ENCODE measurements around the gene DLGAP3.
A peak's percentile ranks its signal among the peaks of the same experiment; 100 is the strongest.

The DLGAP3 gene

GRCh38 chr1:34896612-34897011, 32.8 kb downstream of the DLGAP3 start:
- no peak overlapping the region for H3K4me2 ChIP-seq (ENCODE audit: low read length)
- H4K12ac ChIP-seq (ENCODE audit: low read depth, low read length), result no peak overlapping the region
- no peak overlapping the region for H3K14ac ChIP-seq (ENCODE audit: low read length)
- no peak overlapping the region for H4K91ac ChIP-seq (ENCODE audit: low read depth, low read length)
- no peak overlapping the region for H2AK5ac ChIP-seq (ENCODE audit: low read length)
- whole genome bisulfite sequencing (ENCODE audit: extremely low coverage, insufficient coverage, insufficient read length), result no CpG with 5 or more reads among the region's 1 CpG
- H3K9ac ChIP-seq (ENCODE audit: low read length), result no peak overlapping the region
- H3K23ac ChIP-seq (ENCODE audit: low read length), result no peak overlapping the region
- H2BK120ac ChIP-seq (ENCODE audit: insufficient read depth, low read length, poor library complexity), result no peak overlapping the region
- H3K18ac ChIP-seq (ENCODE audit: low read length), result no peak overlapping the region
- peak in 1 of 2 donors; percentile 14 for DNase-seq
- H3K79me2 ChIP-seq (ENCODE audit: control insufficient read depth, insufficient read depth, low read length, poor library complexity), result no peaks in the 10 kb centered on the region
- H3K4me3 ChIP-seq (ENCODE audit: low read depth, low read length), result no peak overlapping the region
- H3K4me1 ChIP-seq (ENCODE audit: control insufficient read depth in 1 of 2, insufficient read depth in 2 of 2, low read length in 2 of 2), result no peaks in the 10 kb centered on the region
- H2BK12ac ChIP-seq (ENCODE audit: low read length), result no peak overlapping the region
- H3K4ac ChIP-seq (ENCODE audit: low read depth, low read length), result no peak overlapping the region
- H3K79me1 ChIP-seq (ENCODE audit: low read length), result no peaks in the 10 kb centered on the region
- no peak overlapping the region for H2BK5ac ChIP-seq (ENCODE audit: low read depth, low read length, poor library complexity)
- no peaks in the 10 kb centered on the region for H3K27me3 ChIP-seq (ENCODE audit: insufficient read depth, low read length)
- H2AFZ ChIP-seq (ENCODE audit: insufficient read depth, low read length, poor library complexity), result no peak overlapping the region
- H3K27ac ChIP-seq (ENCODE audit: low read depth, low read length), result no peak overlapping the region
- H3K9me3 ChIP-seq (ENCODE audit: insufficient read depth, low read depth, low read length), result no peaks in the 10 kb centered on the region
- H3K36me3 ChIP-seq (ENCODE audit: control insufficient read depth in 1 of 2, insufficient read depth in 2 of 2, low read length in 2 of 2), result no peaks in the 10 kb centered on the region
- H4K8ac ChIP-seq (ENCODE audit: low read depth, low read length), result no peak overlapping the region

DNA sequence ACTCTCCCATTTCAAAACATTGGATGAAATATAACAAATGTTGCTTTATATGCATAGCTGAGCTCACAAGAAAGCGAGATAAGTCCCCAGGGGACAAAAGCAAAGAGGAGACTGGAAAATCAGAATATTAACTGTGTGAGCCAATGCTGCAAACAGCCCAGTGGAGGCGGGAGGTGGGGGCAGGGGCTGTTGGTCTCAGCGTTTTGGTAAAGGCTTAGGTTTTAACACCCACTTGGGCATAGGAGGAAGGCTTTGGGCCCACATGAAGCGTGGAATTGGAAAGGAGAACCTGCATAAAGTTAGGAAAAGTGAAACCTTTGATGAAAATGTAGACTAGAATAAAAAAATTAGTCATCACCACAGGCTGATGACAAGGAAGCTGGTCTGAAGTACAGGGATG, 39.7 kb downstream of the DLGAP3 start:
- no peak overlapping the region for H3K4ac ChIP-seq (ENCODE audit: low read depth, low read length)
- H4K91ac ChIP-seq (ENCODE audit: low read depth, low read length), result no peak overlapping the region
- no peaks in the 10 kb centered on the region for H3K79me1 ChIP-seq (ENCODE audit: low read length)
- peaks cover 2 to 7% of the 10 kb centered on the region in 2 experiments for H3K4me1 ChIP-seq (ENCODE audit: control insufficient read depth in 1 of 2, insufficient read depth in 2 of 2, low read length in 2 of 2)
- WGBS (ENCODE audit: extremely low coverage, insufficient coverage, insufficient read length), result no CpG with 5 or more reads among the region's 4 CpGs
- no peak overlapping the region for H4K8ac ChIP-seq (ENCODE audit: low read depth, low read length)
- H3K27ac ChIP-seq (ENCODE audit: low read depth, low read length), result no peak overlapping the region
- H3K4me2 ChIP-seq (ENCODE audit: low read length), result no peak overlapping the region
- peaks cover 4% of the 10 kb centered on the region for H3K9me3 ChIP-seq (ENCODE audit: insufficient read depth, low read depth, low read length)
- DNase-seq, result no peak
- H2AFZ ChIP-seq (ENCODE audit: insufficient read depth, low read length, poor library complexity), result no peak overlapping the region
- H3K4me3 ChIP-seq (ENCODE audit: low read depth, low read length), result no peak overlapping the region
- no peak overlapping the region for H2BK5ac ChIP-seq (ENCODE audit: low read depth, low read length, poor library complexity)
- H3K18ac ChIP-seq (ENCODE audit: low read length), result no peak overlapping the region
- H3K9ac ChIP-seq (ENCODE audit: low read length), result no peak overlapping the region
- H3K23ac ChIP-seq (ENCODE audit: low read length), result no peak overlapping the region
- no peak overlapping the region for H2BK120ac ChIP-seq (ENCODE audit: insufficient read depth, low read length, poor library complexity)
- no peak overlapping the region for H2AK5ac ChIP-seq (ENCODE audit: low read length)
- H2BK12ac ChIP-seq (ENCODE audit: low read length), result no peak overlapping the region
- H3K14ac ChIP-seq (ENCODE audit: low read length), result no peak overlapping the region
- H3K79me2 ChIP-seq (ENCODE audit: control insufficient read depth, insufficient read depth, low read length, poor library complexity), result no peaks in the 10 kb centered on the region
- H4K12ac ChIP-seq (ENCODE audit: low read depth, low read length), result no peak overlapping the region
- H3K36me3 ChIP-seq (ENCODE audit: control insufficient read depth in 1 of 2, insufficient read depth in 2 of 2, low read length in 2 of 2), result no peaks in the 10 kb centered on the region
- H3K27me3 ChIP-seq (ENCODE audit: insufficient read depth, low read length), result peaks cover 14% of the 10 kb centered on the region

DNA sequence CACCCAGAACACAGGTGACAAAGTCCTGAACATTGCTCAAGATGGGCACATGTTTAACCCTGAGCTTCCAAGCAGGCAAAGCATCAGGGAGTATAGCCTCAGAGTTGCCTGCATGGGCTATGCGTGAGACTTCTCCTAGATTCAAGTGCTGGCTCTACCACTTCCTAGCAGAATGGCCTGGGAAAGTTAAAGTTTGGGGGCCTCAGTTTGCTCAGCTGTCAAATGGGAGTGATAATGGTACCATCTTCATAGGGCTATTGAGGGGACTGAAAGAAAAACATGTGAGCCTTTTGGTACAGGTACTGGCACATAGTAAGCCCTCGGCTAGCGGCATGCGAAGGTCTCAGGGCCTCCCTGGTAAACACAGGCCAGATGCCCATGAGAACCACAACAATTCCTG, 41.9 kb downstream of the DLGAP3 start:
- Histone ChIP-seq H3K4me3 (ENCODE audit: low read depth, low read length) (no peak overlapping the region), H3K18ac (ENCODE audit: low read length) (no peak overlapping the region), H2BK12ac (ENCODE audit: low read length) (no peak overlapping the region), H3K4me2 (ENCODE audit: low read length) (no peak overlapping the region), H3K27ac (ENCODE audit: low read depth, low read length) (no peak overlapping the region), H3K14ac (ENCODE audit: low read length) (no peak overlapping the region), H4K91ac (ENCODE audit: low read depth, low read length) (no peak overlapping the region), H2AK5ac (ENCODE audit: low read length) (no peak overlapping the region), H3K23ac (ENCODE audit: low read length) (no peak overlapping the region), H2AFZ (ENCODE audit: insufficient read depth, low read length, poor library complexity) (no peak overlapping the region), H3K9ac (ENCODE audit: low read length) (no peak overlapping the region), H3K79me2 (ENCODE audit: control insufficient read depth, insufficient read depth, low read length, poor library complexity) (no peaks in the 10 kb centered on the region), H3K9me3 (ENCODE audit: insufficient read depth, low read depth, low read length) (peaks cover 4% of the 10 kb centered on the region), H2BK120ac (ENCODE audit: insufficient read depth, low read length, poor library complexity) (no peak overlapping the region), H4K8ac (ENCODE audit: low read depth, low read length) (no peak overlapping the region), H3K4me1 (ENCODE audit: control insufficient read depth in 1 of 2, insufficient read depth in 2 of 2, low read length in 2 of 2) (peaks cover 2 to 7% of the 10 kb centered on the region in 2 experiments), H3K79me1 (ENCODE audit: low read length) (no peaks in the 10 kb centered on the region), H4K12ac (ENCODE audit: low read depth, low read length) (no peak overlapping the region), H3K4ac (ENCODE audit: low read depth, low read length) (no peak overlapping the region), H2BK5ac (ENCODE audit: low read depth, low read length, poor library complexity) (no peak overlapping the region), H3K27me3 (ENCODE audit: insufficient read depth, low read length) (peaks cover 17% of the 10 kb centered on the region), H3K36me3 (ENCODE audit: control insufficient read depth in 1 of 2, insufficient read depth in 2 of 2, low read length in 2 of 2) (no peaks in the 10 kb centered on the region)
- no peak for DNase-seq
- no CpG with 5 or more reads among the region's 4 CpGs for WGBS (ENCODE audit: extremely low coverage, insufficient coverage, insufficient read length)

- Histone ChIP-seq H3K27ac (ENCODE audit: low read depth, low read length) (no peak overlapping the region), H3K27me3 (ENCODE audit: insufficient read depth, low read length) (peaks cover 17% of the 10 kb centered on the region), H3K4me1 (ENCODE audit: control insufficient read depth in 1 of 2, insufficient read depth in 2 of 2, low read length in 2 of 2) (peaks cover 2 to 7% of the 10 kb centered on the region in 2 experiments), H3K4ac (ENCODE audit: low read depth, low read length) (no peak overlapping the region), H3K18ac (ENCODE audit: low read length) (no peak overlapping the region), H3K79me1 (ENCODE audit: low read length) (no peaks in the 10 kb centered on the region), H3K4me2 (ENCODE audit: low read length) (peak overlapping the region; percentile 75), H4K8ac (ENCODE audit: low read depth, low read length) (no peak overlapping the region), H2BK5ac (ENCODE audit: low read depth, low read length, poor library complexity) (no peak overlapping the region), H3K23ac (ENCODE audit: low read length) (no peak overlapping the region), H2BK12ac (ENCODE audit: low read length) (no peak overlapping the region), H3K14ac (ENCODE audit: low read length) (no peak overlapping the region), H3K4me3 (ENCODE audit: low read depth, low read length) (peak overlapping the region; percentile 34), H4K91ac (ENCODE audit: low read depth, low read length) (no peak overlapping the region), H2BK120ac (ENCODE audit: insufficient read depth, low read length, poor library complexity) (no peak overlapping the region), H2AK5ac (ENCODE audit: low read length) (no peak overlapping the region), H4K12ac (ENCODE audit: low read depth, low read length) (no peak overlapping the region), H3K36me3 (ENCODE audit: control insufficient read depth in 1 of 2, insufficient read depth in 2 of 2, low read length in 2 of 2) (no peaks in the 10 kb centered on the region), H3K9ac (ENCODE audit: low read length) (no peak overlapping the region), H3K79me2 (ENCODE audit: control insufficient read depth, insufficient read depth, low read length, poor library complexity) (no peaks in the 10 kb centered on the region), H3K9me3 (ENCODE audit: insufficient read depth, low read depth, low read length) (peaks cover 4% of the 10 kb centered on the region), H2AFZ (ENCODE audit: insufficient read depth, low read length, poor library complexity) (no peak overlapping the region)
- DNase-seq, result peak in 1 of 2 donors; percentile 4
- no CpG with 5 or more reads among the region's 80 CpGs for WGBS (ENCODE audit: extremely low coverage, insufficient coverage, insufficient read length)
Observed at GRCh38 chr1:34885405-34886247, 43.8 kb downstream of the DLGAP3 start.

Data from trophoblast cell (in vitro differentiated cells and primary cell).